Hepatocyte (in vitro differentiated cells): ENCODE measurements around the gene RNF111.

Experiments
- EZH2 ChIP-seq: fragments of 200-600 bp; sonication (generic); IDR thresholded peaks from 2 replicates; pipeline ENCODE4 v1.6.1; 2016; ENCODE audit warnings: antibody characterized with exemption, mild to moderate bottlenecking, borderline replicate concordance
- EZH2phosphoT487 ChIP-seq: fragments of 200-600 bp; sonication (generic); IDR thresholded peaks from one replicate; pipeline ENCODE4 v1.6.1; 2018; ENCODE audit warnings: antibody characterized with exemption, mild to moderate bottlenecking, low read depth, moderate library complexity; ENCODE audit not compliant: unreplicated experiment, severe bottlenecking
- TF ChIP-seq, protein P1 (sequence below): fragments of 200-600 bp; sonication (generic); IDR thresholded peaks from 2 replicates; pipeline ENCODE4 v1.5.1; 2016; ENCODE audit warnings: antibody characterized with exemption, mild to moderate bottlenecking; ENCODE audit not compliant: poor library complexity

DNA sequence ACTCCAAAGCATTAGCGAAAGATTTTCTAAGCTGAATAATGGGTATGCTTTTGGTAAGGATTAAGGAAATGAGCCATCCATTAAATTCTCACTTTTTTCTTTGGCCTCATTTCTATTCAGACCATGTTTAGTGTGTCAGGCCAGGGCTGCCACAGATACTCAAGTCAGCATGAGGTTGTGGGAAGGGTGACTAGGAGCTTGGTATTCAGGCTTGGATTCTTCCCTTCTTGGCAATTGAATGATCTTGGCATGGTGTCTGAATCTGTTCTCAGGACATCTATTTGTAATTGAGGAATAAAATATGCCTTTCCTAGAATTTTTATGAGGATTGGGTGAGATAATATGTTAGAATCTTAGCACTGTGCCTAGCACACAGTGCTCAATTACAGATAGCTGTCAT is 128.7 kb downstream of the RNF111 start:
- TF ChIP-seq, protein P1, sequence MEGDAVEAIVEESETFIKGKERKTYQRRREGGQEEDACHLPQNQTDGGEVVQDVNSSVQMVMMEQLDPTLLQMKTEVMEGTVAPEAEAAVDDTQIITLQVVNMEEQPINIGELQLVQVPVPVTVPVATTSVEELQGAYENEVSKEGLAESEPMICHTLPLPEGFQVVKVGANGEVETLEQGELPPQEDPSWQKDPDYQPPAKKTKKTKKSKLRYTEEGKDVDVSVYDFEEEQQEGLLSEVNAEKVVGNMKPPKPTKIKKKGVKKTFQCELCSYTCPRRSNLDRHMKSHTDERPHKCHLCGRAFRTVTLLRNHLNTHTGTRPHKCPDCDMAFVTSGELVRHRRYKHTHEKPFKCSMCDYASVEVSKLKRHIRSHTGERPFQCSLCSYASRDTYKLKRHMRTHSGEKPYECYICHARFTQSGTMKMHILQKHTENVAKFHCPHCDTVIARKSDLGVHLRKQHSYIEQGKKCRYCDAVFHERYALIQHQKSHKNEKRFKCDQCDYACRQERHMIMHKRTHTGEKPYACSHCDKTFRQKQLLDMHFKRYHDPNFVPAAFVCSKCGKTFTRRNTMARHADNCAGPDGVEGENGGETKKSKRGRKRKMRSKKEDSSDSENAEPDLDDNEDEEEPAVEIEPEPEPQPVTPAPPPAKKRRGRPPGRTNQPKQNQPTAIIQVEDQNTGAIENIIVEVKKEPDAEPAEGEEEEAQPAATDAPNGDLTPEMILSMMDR = no peak
- no peak for TF ChIP-seq EZH2phosphoT487
- TF ChIP-seq EZH2 = no peak
